GM23248 (cell line): Measurements from ENCODE around the gene UPF2. TPM values are rescaled to one million over a fixed set of nuclear protein-coding genes. Genes with fewer than 3 reads are reported as not detected.

Experiments used
- DNase-seq: peaks from one replicate; pipeline ENCODE4 v3.0.0-alpha.2; 2015
- H2AFZ ChIP-seq: fragments of 200-600 bp; sonication (generic); 2 replicates; pipeline ENCODE4 v1.6.1; 2016; ENCODE audit warnings: antibody characterized with exemption
- H3F3A ChIP-seq: fragments of 200-600 bp; sonication (generic); 2 replicates; pipeline ENCODE4 v1.6.1; 2016; ENCODE audit warnings: mild to moderate bottlenecking, antibody characterized with exemption, mixed run types; ENCODE audit not compliant: insufficient read depth
- H3K27ac ChIP-seq: fragments of 200-600 bp; sonication (generic); 2 replicates; pipeline ENCODE4 v1.5.1; 2016; ENCODE audit warnings: mild to moderate bottlenecking
- H3K27me3 ChIP-seq: fragments of 200-600 bp; sonication (generic); replicated peaks from 2 replicates; pipeline ENCODE4 v1.6.1; 2016; ENCODE audit warnings: mild to moderate bottlenecking; ENCODE audit not compliant: insufficient read depth
- H3K36me3 ChIP-seq: fragments of 200-600 bp; sonication (generic); 2 replicates; pipeline ENCODE4 v1.6.1; 2016; ENCODE audit warnings: low read depth, mild to moderate bottlenecking
- H3K4me1 ChIP-seq: fragments of 200-600 bp; sonication (generic); 2 replicates; pipeline ENCODE4 v1.6.1; 2016; ENCODE audit warnings: mild to moderate bottlenecking; ENCODE audit not compliant: insufficient read depth
- H3K4me2 ChIP-seq: fragments of 200-600 bp; sonication (generic); one replicate; pipeline ENCODE4 v1.6.1; 2016; ENCODE audit warnings: mild to moderate bottlenecking; ENCODE audit not compliant: unreplicated experiment
- H3K4me3 ChIP-seq: fragments of 200-600 bp; sonication (generic); 2 replicates; pipeline ENCODE4 v1.5.1; 2016; ENCODE audit warnings: mild to moderate bottlenecking
- H3K79me2 ChIP-seq: fragments of 200-600 bp; sonication (generic); 2 replicates; pipeline ENCODE4 v1.6.1; 2016; ENCODE audit warnings: mild to moderate bottlenecking; ENCODE audit not compliant: insufficient read depth
- H3K9ac ChIP-seq: fragments of 200-600 bp; sonication (generic); 2 replicates; pipeline ENCODE4 v1.6.1; 2016; ENCODE audit warnings: mild to moderate bottlenecking
- H3K9me2 ChIP-seq: fragments of 200-600 bp; sonication (generic); 2 replicates; pipeline ENCODE4 v1.6.1; 2016; ENCODE audit warnings: mixed run types, mild to moderate bottlenecking, moderate library complexity; ENCODE audit not compliant: insufficient read depth
- H3K9me3 ChIP-seq: fragments of 200-600 bp; sonication (generic); one replicate; pipeline ENCODE4 v1.6.1; 2017; ENCODE audit warnings: low read depth
- H4K20me1 ChIP-seq: fragments of 200-600 bp; sonication (generic); 2 replicates; pipeline ENCODE4 v1.6.0; 2016; ENCODE audit not compliant: insufficient read depth
- EZH2 ChIP-seq: fragments of 200-600 bp; sonication (generic); IDR thresholded peaks from 2 replicates; pipeline ENCODE4 v1.6.1; 2018; ENCODE audit warnings: antibody characterized with exemption, mild to moderate bottlenecking; ENCODE audit not compliant: insufficient read depth, poor library complexity, severe bottlenecking
- EZH2phosphoT487 ChIP-seq: fragments of 200-600 bp; sonication (generic); IDR thresholded peaks from 2 replicates; pipeline ENCODE4 v1.6.1; 2018; ENCODE audit warnings: antibody characterized with exemption, moderate library complexity, mild to moderate bottlenecking, low read depth; ENCODE audit not compliant: insufficient read depth
- WGBS, 2 experiments: methylation state at CpG; one replicate each; pipeline ENCODE4 v1.1.6; 2015 to 2017; ENCODE audit warnings: low lambda C conversion rate in 2 of 2, low coverage in 1 of 2; ENCODE audit errors: missing lambda C conversion rate in 2 of 2; 5-methylcytosine and 5-hydroxymethylcytosine counted together
- in situ Hi-C: fragments of 300-500 bp; cut with MboI; formaldehyde crosslinking; loops from 2 replicates; pipeline ENCODE4 v1.15.0; 2020
- polyA plus RNA-seq: library from polyadenylated mRNA; unstranded; fragments of >200 nt; fragmentation: Nextera tagmentation; extraction: Ambion mirVana; gene quantifications from 2 replicates; pipeline ENCODE4 v1.2.1, GENCODE V29; 2016
- total RNA-seq: library from RNA; depleted of rRNA; stranded (reverse); fragments of >200 nt; shearing (Covaris generic); gene quantifications from 2 replicates; pipeline ENCODE4 v1.2.3, GENCODE V29; 2014

Gene UPF2
- total and polyA plus RNA-seq, 2 experiments from 2014 or later, result 12.7 to 14.1 TPM

- no peak overlapping the region for H3K27ac ChIP-seq
Measured at GRCh38 chr10:11896549-11897200, 145.9 kb downstream of the UPF2 start.

DNA sequence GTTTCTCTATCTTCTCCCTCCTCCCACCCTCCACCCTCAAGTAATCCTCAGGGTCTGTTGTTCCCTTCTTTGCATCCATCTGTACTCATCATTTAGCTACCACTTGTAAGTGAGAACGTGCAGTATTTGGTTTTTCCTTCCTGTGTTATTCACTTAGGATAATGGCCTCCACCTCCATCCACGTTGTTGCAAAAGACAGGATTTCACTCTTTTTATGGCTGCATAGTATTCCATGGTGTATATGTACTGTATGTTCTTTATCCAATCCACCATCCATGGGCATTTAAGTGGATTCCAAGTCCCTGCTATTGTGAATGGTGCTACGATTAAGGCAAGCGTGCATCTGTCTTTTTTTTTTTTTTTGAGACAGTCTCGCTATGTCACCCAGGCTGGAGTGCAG is 147.0 kb downstream of the UPF2 start:
- TF ChIP-seq EZH2phosphoT487, result no peak
- no peak for TF ChIP-seq EZH2
- Histone ChIP-seq H2AFZ (no peak overlapping the region), H3K4me1 (no peaks in the 10 kb centered on the region), H3K79me2 (no peaks in the 10 kb centered on the region), H3K9me3 (no peaks in the 10 kb centered on the region), H3K4me2 (no peak overlapping the region), H3K9ac (no peak overlapping the region), H3K4me3 (no peak overlapping the region), H3K9me2 (no peaks in the 10 kb centered on the region), H3K36me3 (no peaks in the 10 kb centered on the region), H4K20me1 (no peaks in the 10 kb centered on the region), H3K27me3 (no peaks in the 10 kb centered on the region), H3K27ac (no peak overlapping the region), H3F3A (no peaks in the 10 kb centered on the region)
- DNase-seq, result no peak
- WGBS, 2 experiments, result 71 to 73% methylated on average over 5 of the region's 5 CpGs
- in situ Hi-C loops, result no loop called here

More at GRCh38 chr10:11896549-11897200, 145.9 kb downstream of the UPF2 start:
- H3K9ac ChIP-seq, result no peak overlapping the region
- no peaks in the 10 kb centered on the region for H3K4me1 ChIP-seq
- H2AFZ ChIP-seq, result no peak overlapping the region
- H3K9me3 ChIP-seq, result no peaks in the 10 kb centered on the region
- H4K20me1 ChIP-seq, result no peaks in the 10 kb centered on the region
- in situ Hi-C loops, result no loop called here
- no peak for DNase-seq
- no peaks in the 10 kb centered on the region for H3K79me2 ChIP-seq
- H3K4me2 ChIP-seq, result no peak overlapping the region
- WGBS, 2 experiments, result 53 to 63% methylated on average over 5 of the region's 5 CpGs
- no peak overlapping the region for H3K4me3 ChIP-seq
- no peaks in the 10 kb centered on the region for H3F3A ChIP-seq
- H3K36me3 ChIP-seq, result no peaks in the 10 kb centered on the region
- TF ChIP-seq EZH2 (no peak), EZH2phosphoT487 (no peak)
- no peaks in the 10 kb centered on the region for H3K27me3 ChIP-seq
- no peaks in the 10 kb centered on the region for H3K9me2 ChIP-seq

- 83 to 90% methylated on average over 11 of the region's 11 CpGs for WGBS, 2 experiments
- H3K4me3 ChIP-seq, result no peak overlapping the region
Measured at GRCh38 chr10:11895108-11895466, 147.5 kb downstream of the UPF2 start.

GRCh38 chr10:11894381-11895107 is 148.1 kb downstream of the UPF2 start:
- in situ Hi-C loops, result no loop called here
- Histone ChIP-seq H3K4me1 (no peaks in the 10 kb centered on the region), H4K20me1 (no peaks in the 10 kb centered on the region), H3K79me2 (no peaks in the 10 kb centered on the region), H3K27me3 (no peaks in the 10 kb centered on the region), H3F3A (no peaks in the 10 kb centered on the region), H3K4me3 (no peak overlapping the region), H3K9ac (no peak overlapping the region), H2AFZ (no peak overlapping the region), H3K27ac (no peak overlapping the region), H3K9me2 (no peaks in the 10 kb centered on the region), H3K36me3 (no peaks in the 10 kb centered on the region), H3K4me2 (no peak overlapping the region), H3K9me3 (no peaks in the 10 kb centered on the region)
- WGBS, 2 experiments, result 81 to 90% methylated on average over 28 to 47 of the region's 47 CpGs
- no peak for TF ChIP-seq EZH2
- no peak for TF ChIP-seq EZH2phosphoT487
- no peak for DNase-seq

More at GRCh38 chr10:11895108-11895466, 147.5 kb downstream of the UPF2 start:
- Histone ChIP-seq H2AFZ (no peak overlapping the region), H3K79me2 (no peaks in the 10 kb centered on the region), H3K4me2 (no peak overlapping the region), H3K27me3 (no peaks in the 10 kb centered on the region), H3K4me1 (no peaks in the 10 kb centered on the region), H3K27ac (no peak overlapping the region), H3K36me3 (no peaks in the 10 kb centered on the region), H3K9ac (no peak overlapping the region), H4K20me1 (no peaks in the 10 kb centered on the region), H3K9me2 (no peaks in the 10 kb centered on the region), H3F3A (no peaks in the 10 kb centered on the region), H3K9me3 (no peaks in the 10 kb centered on the region)
- no peak for DNase-seq
- no peak for TF ChIP-seq EZH2phosphoT487
- TF ChIP-seq EZH2, result no peak
- in situ Hi-C loops, result no loop called here
